DND-41 (cell line): ENCODE data around the gene CHEK1.
A peak's percentile ranks its signal among the peaks of the same experiment; 100 is the strongest.

ENCODE experiments used
- ATAC-seq: fragments of 200-7000 bp; cut with Tn5 transposase; 3 replicates; pipeline ENCODE4 v1.9.1; 2021; ENCODE audit warnings: low read depth; ENCODE audit not compliant: insufficient read depth
- DNase-seq: peaks from one replicate; pipeline ENCODE4 v3.0.0-alpha.2; 2020
- H2AFZ ChIP-seq: 2 replicates; pipeline ENCODE4 v1.6.0; 2012; ENCODE audit warnings: low read depth, low read length
- H3K27ac ChIP-seq: 2 replicates; pipeline ENCODE4 v1.5.1; 2012; ENCODE audit warnings: low read length, inconsistent platforms
- H3K27me3 ChIP-seq: fragments of 200-600 bp; sonication (generic); 2 replicates; pipeline ENCODE4 v1.6.0; 2012; ENCODE audit warnings: low read length, mild to moderate bottlenecking, inconsistent platforms; ENCODE audit not compliant: insufficient read depth, poor library complexity
- H3K36me3 ChIP-seq: 2 replicates; pipeline ENCODE4 v1.5.1; 2012; ENCODE audit warnings: low read length, inconsistent platforms; ENCODE audit not compliant: insufficient read depth
- H3K4me1 ChIP-seq: 2 replicates; pipeline ENCODE4 v1.5.1; 2012; ENCODE audit warnings: mild to moderate bottlenecking, low read length; ENCODE audit not compliant: insufficient read depth
- H3K4me2 ChIP-seq: 2 replicates; pipeline ENCODE4 v1.6.0; 2012; ENCODE audit warnings: mild to moderate bottlenecking, moderate library complexity, low read length, inconsistent platforms; ENCODE audit not compliant: insufficient read depth
- H3K4me3 ChIP-seq, 2 experiments: fragments of 200-600 bp in 1 of 2; shearing (Covaris generic) in 1 of 2; 2 replicates each; pipeline ENCODE4 v1.5.1; 2012 to 2016; ENCODE audit warnings: inconsistent platforms in 2 of 2, low read length in 2 of 2, mild to moderate bottlenecking in 2 of 2, low read depth in 1 of 2, moderate library complexity in 1 of 2
- H3K79me2 ChIP-seq: 2 replicates; pipeline ENCODE4 v1.6.0; 2012; ENCODE audit warnings: low read length, inconsistent platforms; ENCODE audit not compliant: insufficient read depth
- H3K9ac ChIP-seq: 2 replicates; pipeline ENCODE4 v1.6.0; 2012; ENCODE audit warnings: low read depth, mild to moderate bottlenecking, inconsistent platforms, low read length, moderate library complexity
- H3K9me3 ChIP-seq: 2 replicates; pipeline ENCODE4 v1.5.1; 2012; ENCODE audit warnings: low read length, moderate library complexity, mild to moderate bottlenecking, inconsistent platforms; ENCODE audit not compliant: insufficient read depth, severe bottlenecking
- H4K20me1 ChIP-seq: 2 replicates; pipeline ENCODE4 v1.6.0; 2012; ENCODE audit warnings: low read length; ENCODE audit not compliant: insufficient read depth
- CTCF ChIP-seq: IDR thresholded peaks from 2 replicates; pipeline ENCODE4 v1.5.1; 2012; ENCODE audit warnings: borderline replicate concordance, low read length, moderate library complexity, mild to moderate bottlenecking; ENCODE audit not compliant: poor library complexity, severe bottlenecking; ENCODE audit errors: extremely low read depth
- EZH2 ChIP-seq: IDR thresholded peaks from 3 replicates; pipeline ENCODE4 v1.6.1; 2012; ENCODE audit warnings: borderline replicate concordance, low read depth, mild to moderate bottlenecking, moderate library complexity, low read length, inconsistent platforms; ENCODE audit not compliant: severe bottlenecking

CHEK1 gene

GRCh38 chr11:125621995-125622394 is 3.0 kb upstream of the CHEK1 start:
- Histone ChIP-seq H3K79me2 (peaks cover 29% of the 10 kb centered on the region), H3K27me3 (no peaks in the 10 kb centered on the region), H3K27ac (no peak overlapping the region), H3K9me3 (no peaks in the 10 kb centered on the region), H3K4me3 (no peak overlapping the region), H4K20me1 (peaks cover 7% of the 10 kb centered on the region; the same call in 1 of the 2 replicates), H3K4me2 (no peak overlapping the region), H3K4me1 (peaks cover 19% of the 10 kb centered on the region), H3K36me3 (peaks cover 58% of the 10 kb centered on the region), H3K9ac (no peak overlapping the region), H2AFZ (no peak overlapping the region)
- ATAC-seq (no peak), DNase-seq (no peak)
- no peak for TF ChIP-seq CTCF

GRCh38 chr11:125623064-125623463 is 1.9 kb upstream of the CHEK1 start:
- Histone ChIP-seq H3K9ac (no peak overlapping the region), H3K36me3 (peaks cover 58% of the 10 kb centered on the region), H3K4me1 (peaks cover 29% of the 10 kb centered on the region), H3K79me2 (peaks cover 39% of the 10 kb centered on the region), H2AFZ (no peak overlapping the region), H4K20me1 (peaks cover 18% of the 10 kb centered on the region; the same call in 1 of the 2 replicates), H3K27me3 (no peaks in the 10 kb centered on the region), H3K4me3 (no peak overlapping the region), H3K27ac (no peak overlapping the region), H3K4me2 (no peak overlapping the region), H3K9me3 (no peaks in the 10 kb centered on the region)
- no peak for TF ChIP-seq EZH2
- TF ChIP-seq CTCF = no peak
- ATAC-seq (no peak), DNase-seq (no peak)

GRCh38 chr11:125625225-125625629 is 264 bp downstream of the CHEK1 start:
- no peak for TF ChIP-seq CTCF
- no peak for TF ChIP-seq EZH2
- H3K9ac ChIP-seq = peak overlapping the region; percentile 92
- H4K20me1 ChIP-seq = peaks cover 24% of the 10 kb centered on the region; the same call in 1 of the 2 replicates
- peak overlapping the region; percentile 99 for H3K27ac ChIP-seq
- H3K79me2 ChIP-seq = peaks cover 61% of the 10 kb centered on the region
- H3K9me3 ChIP-seq = no peaks in the 10 kb centered on the region
- H3K4me3 ChIP-seq = peak overlapping the region; percentile 72 to 95
- DNase-seq (no peak), ATAC-seq (peak; percentile 50)
- H3K4me2 ChIP-seq = peak overlapping the region; percentile 99
- peak overlapping the region; percentile 98 for H2AFZ ChIP-seq
- H3K27me3 ChIP-seq = no peaks in the 10 kb centered on the region
- H3K4me1 ChIP-seq = peaks cover 46% of the 10 kb centered on the region
- peaks cover 57% of the 10 kb centered on the region for H3K36me3 ChIP-seq
